Measurements from ENCODE around the gene SCD5.

DNA sequence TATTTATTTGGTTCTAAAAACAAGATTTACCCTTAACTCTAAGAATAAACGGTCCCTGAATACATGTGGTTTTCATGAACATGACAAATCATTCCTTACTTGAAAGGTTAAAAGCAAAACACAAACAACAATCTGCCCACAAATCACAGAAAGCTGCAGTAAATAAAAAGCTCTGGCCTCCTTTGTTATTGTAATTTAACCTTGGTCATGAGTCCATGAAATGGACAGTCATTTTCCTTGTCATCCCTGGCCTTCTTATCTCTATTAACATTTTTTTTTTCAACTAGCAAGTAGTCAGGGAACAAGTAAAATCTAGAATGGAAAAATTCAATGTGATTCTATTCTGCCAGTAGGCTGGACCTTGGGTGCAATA, 92.7 kb downstream of the SCD5 start:
- TF ChIP-seq, protein P1, sequence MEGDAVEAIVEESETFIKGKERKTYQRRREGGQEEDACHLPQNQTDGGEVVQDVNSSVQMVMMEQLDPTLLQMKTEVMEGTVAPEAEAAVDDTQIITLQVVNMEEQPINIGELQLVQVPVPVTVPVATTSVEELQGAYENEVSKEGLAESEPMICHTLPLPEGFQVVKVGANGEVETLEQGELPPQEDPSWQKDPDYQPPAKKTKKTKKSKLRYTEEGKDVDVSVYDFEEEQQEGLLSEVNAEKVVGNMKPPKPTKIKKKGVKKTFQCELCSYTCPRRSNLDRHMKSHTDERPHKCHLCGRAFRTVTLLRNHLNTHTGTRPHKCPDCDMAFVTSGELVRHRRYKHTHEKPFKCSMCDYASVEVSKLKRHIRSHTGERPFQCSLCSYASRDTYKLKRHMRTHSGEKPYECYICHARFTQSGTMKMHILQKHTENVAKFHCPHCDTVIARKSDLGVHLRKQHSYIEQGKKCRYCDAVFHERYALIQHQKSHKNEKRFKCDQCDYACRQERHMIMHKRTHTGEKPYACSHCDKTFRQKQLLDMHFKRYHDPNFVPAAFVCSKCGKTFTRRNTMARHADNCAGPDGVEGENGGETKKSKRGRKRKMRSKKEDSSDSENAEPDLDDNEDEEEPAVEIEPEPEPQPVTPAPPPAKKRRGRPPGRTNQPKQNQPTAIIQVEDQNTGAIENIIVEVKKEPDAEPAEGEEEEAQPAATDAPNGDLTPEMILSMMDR (IDR thresholded peaks at IDR 0.05), result no peak
- TF ChIP-seq EZH2 (IDR thresholded peaks at IDR 0.05), result no peak
- TF ChIP-seq EZH2phosphoT487 (IDR thresholded peaks at IDR 0.05), result no peak
